H9 (cell line): ENCODE measurements around the gene PCYT2. TPM values are rescaled to one million over a fixed set of nuclear protein-coding genes. Genes with fewer than 3 reads are reported as not detected.

ENCODE experiments used
- DNase-seq: peaks from one replicate; pipeline ENCODE4 v3.0.0-alpha.2; 2017
- H2AFZ ChIP-seq: one replicate; pipeline ENCODE4 v1.6.1; 2013; ENCODE audit warnings: mild to moderate bottlenecking, low read length, control low read depth, moderate library complexity
- H2AK5ac ChIP-seq: 2 replicates; pipeline ENCODE4 v1.6.1; 2013; ENCODE audit warnings: low read length, control low read depth, mixed read lengths; ENCODE audit not compliant: insufficient read length
- H2BK120ac ChIP-seq: one replicate; pipeline ENCODE4 v1.6.1; 2013; ENCODE audit warnings: low read depth, mild to moderate bottlenecking, low read length, control low read depth, inconsistent platforms; ENCODE audit not compliant: poor library complexity, severe bottlenecking
- H2BK12ac ChIP-seq: 2 replicates; pipeline ENCODE4 v1.6.1; 2013; ENCODE audit warnings: low read length, control low read depth, mixed read lengths, low read depth; ENCODE audit not compliant: insufficient read length
- H2BK15ac ChIP-seq: 2 replicates; pipeline ENCODE4 v1.6.1; 2013; ENCODE audit warnings: low read depth, low read length, control low read depth
- H2BK20ac ChIP-seq: one replicate; pipeline ENCODE4 v1.6.1; 2013; ENCODE audit warnings: low read depth, mild to moderate bottlenecking, low read length, control low read depth, inconsistent platforms; ENCODE audit not compliant: poor library complexity, severe bottlenecking
- H2BK5ac ChIP-seq: 2 replicates; pipeline ENCODE4 v1.6.1; 2013; ENCODE audit warnings: low read length, control low read depth, mixed read lengths; ENCODE audit not compliant: insufficient read length
- H3K14ac ChIP-seq: 2 replicates; pipeline ENCODE4 v1.6.1; 2013; ENCODE audit warnings: low read length, control low read depth; ENCODE audit not compliant: insufficient read depth
- H3K18ac ChIP-seq: 2 replicates; pipeline ENCODE4 v1.6.1; 2013; ENCODE audit warnings: low read depth, mild to moderate bottlenecking, mixed read lengths, low read length, control low read depth; ENCODE audit not compliant: insufficient read length
- H3K23ac ChIP-seq: 2 replicates; pipeline ENCODE4 v1.6.1; 2013; ENCODE audit warnings: low read length, control low read depth, mixed read lengths, low read depth; ENCODE audit not compliant: insufficient read length
- H3K23me2 ChIP-seq: 2 replicates; pipeline ENCODE4 v1.6.1; 2013; ENCODE audit warnings: low read depth, mild to moderate bottlenecking, mixed read lengths, low read length, control low read depth; ENCODE audit not compliant: insufficient read length, poor library complexity, severe bottlenecking
- H3K27ac ChIP-seq: 2 replicates; pipeline ENCODE4 v1.5.1; 2013; ENCODE audit warnings: low read length, control low read depth, mixed read lengths, low read depth; ENCODE audit not compliant: insufficient read length
- H3K27me3 ChIP-seq: 2 replicates; pipeline ENCODE4 v1.6.1; 2013; ENCODE audit warnings: low read length, control low read depth, inconsistent platforms; ENCODE audit not compliant: insufficient read depth
- H3K4ac ChIP-seq: 2 replicates; pipeline ENCODE4 v1.6.1; 2013; ENCODE audit warnings: low read depth, mild to moderate bottlenecking, control low read depth, inconsistent platforms, low read length, moderate library complexity
- H3K4me1 ChIP-seq: 2 replicates; pipeline ENCODE4 v1.6.1; 2013; ENCODE audit warnings: low read length, control low read depth, inconsistent platforms; ENCODE audit not compliant: insufficient read depth
- H3K4me2 ChIP-seq: 2 replicates; pipeline ENCODE4 v1.6.1; 2013; ENCODE audit warnings: low read length, control low read depth, mixed read lengths; ENCODE audit not compliant: insufficient read length, insufficient read depth
- H3K56ac ChIP-seq: 2 replicates; pipeline ENCODE4 v1.6.1; 2013; ENCODE audit warnings: low read depth, mild to moderate bottlenecking, mixed read lengths, low read length, control low read depth; ENCODE audit not compliant: insufficient read length
- H3K79me1 ChIP-seq: 2 replicates; pipeline ENCODE4 v1.6.1; 2013; ENCODE audit warnings: low read depth, mild to moderate bottlenecking, moderate library complexity, low read length, control low read depth, inconsistent platforms; ENCODE audit not compliant: insufficient read depth, poor library complexity, severe bottlenecking
- H3K79me2 ChIP-seq: 2 replicates; pipeline ENCODE4 v1.6.1; 2013; ENCODE audit warnings: low read length, control low read depth, inconsistent platforms; ENCODE audit not compliant: insufficient read depth
- H3K9ac ChIP-seq: 2 replicates; pipeline ENCODE4 v1.6.1; 2013; ENCODE audit warnings: low read length, control low read depth, mixed read lengths; ENCODE audit not compliant: insufficient read length; ENCODE audit errors: extremely low read depth
- H3K9me3 ChIP-seq: one replicate; pipeline ENCODE4 v1.6.1; 2013; ENCODE audit warnings: low read depth, low read length, inconsistent platforms; ENCODE audit not compliant: control insufficient read depth
- H3T11ph ChIP-seq: one replicate; pipeline ENCODE4 v1.6.1; 2013; ENCODE audit warnings: mild to moderate bottlenecking, low read length, control low read depth, inconsistent platforms
- H4K20me1 ChIP-seq: one replicate; pipeline ENCODE4 v1.6.1; 2013; ENCODE audit not compliant: control insufficient read depth, insufficient read length, insufficient read depth
- H4K5ac ChIP-seq: 2 replicates; pipeline ENCODE4 v1.6.1; 2013; ENCODE audit warnings: low read depth, mild to moderate bottlenecking, mixed read lengths, low read length, control low read depth; ENCODE audit not compliant: insufficient read length
- H4K8ac ChIP-seq: replicated peaks from 2 replicates; pipeline ENCODE4 v1.6.1; 2013; ENCODE audit warnings: low read length, control low read depth, mixed read lengths, low read depth; ENCODE audit not compliant: insufficient read length
- H4K91ac ChIP-seq: 2 replicates; pipeline ENCODE4 v1.6.1; 2013; ENCODE audit warnings: low read depth, mild to moderate bottlenecking, moderate library complexity, mixed read lengths, low read length, control low read depth; ENCODE audit not compliant: insufficient read length
- H3K27ac Mint-ChIP-seq, 3 experiments: 2 replicates in 2 of 3; 3 replicates in 1 of 3; pipeline ENCODE4 v1.8.0; 2020 to 2021; ENCODE audit warnings: mixed read lengths in 3 of 3, mild to moderate bottlenecking in 1 of 3, moderate library complexity in 1 of 3
- H3K27me3 Mint-ChIP-seq: 2 replicates; pipeline ENCODE4 v1.8.0; 2021; ENCODE audit warnings: low read depth, mild to moderate bottlenecking, moderate library complexity, mixed read lengths
- H3K36me3 Mint-ChIP-seq, 3 experiments: 2 replicates in 2 of 3; 3 replicates in 1 of 3; pipeline ENCODE4 v1.8.0; 2020 to 2021; ENCODE audit warnings: low read depth in 3 of 3, mixed read lengths in 3 of 3; ENCODE audit not compliant: insufficient read depth in 1 of 3
- H3K4me1 Mint-ChIP-seq, 2 experiments: 2 replicates each; pipeline ENCODE4 v1.8.0; 2020; ENCODE audit warnings: mixed read lengths in 2 of 2
- H3K4me3 Mint-ChIP-seq, 2 experiments: 2 replicates in 1 of 2; 3 replicates in 1 of 2; pipeline ENCODE4 v1.8.0; 2020 to 2021; ENCODE audit warnings: mild to moderate bottlenecking in 2 of 2, mixed read lengths in 2 of 2, moderate library complexity in 1 of 2
- H3K9me3 Mint-ChIP-seq, 2 experiments: 2 replicates in 1 of 2; 3 replicates in 1 of 2; pipeline ENCODE4 v1.8.0; 2020; ENCODE audit warnings: mild to moderate bottlenecking in 2 of 2, mixed read lengths in 2 of 2, moderate library complexity in 1 of 2
- whole genome bisulfite sequencing: extraction: QIAGEN DNeasy Blood & Tissue Kit; methylation state at CpG from one replicate; pipeline ENCODE4 v1.1.7; 2013; ENCODE audit warnings: missing lambda C conversion rate, low lambda C conversion rate, mixed read lengths; ENCODE audit not compliant: insufficient read length; ENCODE audit errors: extremely low coverage; 5-methylcytosine and 5-hydroxymethylcytosine counted together
- total RNA-seq: library from RNA; stranded (reverse); gene quantifications from 2 replicates; pipeline ENCODE4 v1.2.1, GENCODE V29; 2021
- TF ChIP-seq, protein P1 (sequence below): fragments of 200-600 bp; sonication (generic); conservative IDR thresholded peaks from 3 replicates; pipeline ENCODE4 v1.8.0; 2021; ENCODE audit warnings: antibody characterized with exemption, mild to moderate bottlenecking

PCYT2 gene
- total RNA-seq, 1 experiment from 2014 or later, result 24.5 TPM

GRCh38 chr17:81924557-81925532 lies 13.6 kb upstream of the PCYT2 start:
- Histone ChIP-seq H4K8ac (no peak overlapping the region), H3K23me2 (peaks cover 11% of the 10 kb centered on the region), H4K91ac (no peak overlapping the region), H2AFZ (no peak overlapping the region), H2AK5ac (no peak overlapping the region), H3K27me3 (no peaks in the 10 kb centered on the region), H3K4me1 (peaks cover 3% of the 10 kb centered on the region; the same call in 1 of the 2 replicates), H2BK12ac (no peak overlapping the region), H3T11ph (no peak overlapping the region), H3K4ac (no peak overlapping the region), H3K79me1 (peaks cover 5% of the 10 kb centered on the region), H3K18ac (no peak overlapping the region), H2BK15ac (no peak overlapping the region), H2BK20ac (no peak overlapping the region), H3K4me2 (peak overlapping the region; percentile 5), H2BK5ac (no peak overlapping the region), H3K14ac (no peak overlapping the region), H3K79me2 (peaks cover 22% of the 10 kb centered on the region; the same call in 1 of the 2 replicates), H3K56ac (no peak overlapping the region), H4K5ac (no peak overlapping the region), H3K27ac (no peak overlapping the region), H2BK120ac (no peak overlapping the region), H3K9ac (no peak overlapping the region), H4K20me1 (no peaks in the 10 kb centered on the region), H3K9me3 (no peaks in the 10 kb centered on the region), H3K23ac (no peak overlapping the region)
- Mint-ChIP-seq H3K27me3 (peaks cover 9% of the 10 kb centered on the region), H3K4me3 (peak overlapping the region; percentile 79 to 85), H3K4me1 (peaks cover 35 to 38% of the 10 kb centered on the region in 2 experiments), H3K27ac (peak overlapping the region in 2 of 3 experiments; percentile 93 to 97; a peak in 4 of 7 replicates), H3K36me3 (peaks cover 10 to 22% (median 15%) of the 10 kb centered on the region in 3 experiments; a peak in 6 of 7 replicates), H3K9me3 (no peaks in the 10 kb centered on the region)
- WGBS, result no CpG with 5 or more reads among the region's 21 CpGs
- peak; percentile 82 for DNase-seq
- TF ChIP-seq, protein P1, sequence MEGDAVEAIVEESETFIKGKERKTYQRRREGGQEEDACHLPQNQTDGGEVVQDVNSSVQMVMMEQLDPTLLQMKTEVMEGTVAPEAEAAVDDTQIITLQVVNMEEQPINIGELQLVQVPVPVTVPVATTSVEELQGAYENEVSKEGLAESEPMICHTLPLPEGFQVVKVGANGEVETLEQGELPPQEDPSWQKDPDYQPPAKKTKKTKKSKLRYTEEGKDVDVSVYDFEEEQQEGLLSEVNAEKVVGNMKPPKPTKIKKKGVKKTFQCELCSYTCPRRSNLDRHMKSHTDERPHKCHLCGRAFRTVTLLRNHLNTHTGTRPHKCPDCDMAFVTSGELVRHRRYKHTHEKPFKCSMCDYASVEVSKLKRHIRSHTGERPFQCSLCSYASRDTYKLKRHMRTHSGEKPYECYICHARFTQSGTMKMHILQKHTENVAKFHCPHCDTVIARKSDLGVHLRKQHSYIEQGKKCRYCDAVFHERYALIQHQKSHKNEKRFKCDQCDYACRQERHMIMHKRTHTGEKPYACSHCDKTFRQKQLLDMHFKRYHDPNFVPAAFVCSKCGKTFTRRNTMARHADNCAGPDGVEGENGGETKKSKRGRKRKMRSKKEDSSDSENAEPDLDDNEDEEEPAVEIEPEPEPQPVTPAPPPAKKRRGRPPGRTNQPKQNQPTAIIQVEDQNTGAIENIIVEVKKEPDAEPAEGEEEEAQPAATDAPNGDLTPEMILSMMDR, result no peak
